RCC 7860 (cell line): ENCODE measurements around the gene ZNF543.

Source experiments
- DNase-seq: peaks from one replicate; pipeline ENCODE4 v3.0.0-alpha.2; 2015; ENCODE audit warnings: low spot score
- FAIRE-seq: peaks from 2 replicates; lab custom pipeline; 2012; peaks lifted over from hg19 to GRCh38; lab: Jason Lieb, UNC

ZNF543 gene

GRCh38 chr19:57377498-57378146 is 57.4 kb downstream of the ZNF543 start:
- DNase-seq = no peak
- no peak for FAIRE-seq
